ENCODE results near the gene PLIN4. TPM values are rescaled to one million over a fixed set of nuclear protein-coding genes. Genes with fewer than 3 reads are reported as not detected.

Gene PLIN4
- total and polyA plus RNA-seq, 10 of the 15 experiments (the other 5 are each of a cell fraction or from before 2014, with no cell fraction given) = 0.01 to 0.11 (median 0.05) TPM; not detected in 2

DNA sequence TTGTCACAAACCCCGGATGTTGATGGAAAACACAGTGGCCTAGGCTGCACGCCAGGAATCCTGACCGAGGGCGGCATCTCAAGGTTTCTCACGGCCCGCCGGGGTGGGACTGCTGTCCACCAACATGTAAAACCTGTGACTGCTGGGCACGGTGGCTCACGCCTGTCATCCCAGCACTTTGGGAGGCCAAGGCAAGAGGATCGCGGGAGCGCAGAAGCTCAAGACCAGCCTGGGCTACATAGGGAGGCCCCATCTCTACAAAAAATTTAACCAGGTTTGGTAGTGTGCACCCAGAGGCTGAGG, 11.2 kb downstream of the PLIN4 start:
- H3K27ac ChIP-seq (ENCODE audit: control insufficient read depth, insufficient read depth) = no peak overlapping the region
- H3K79me2 ChIP-seq (ENCODE audit: control insufficient read depth, insufficient read depth, low read length) = no peaks in the 10 kb centered on the region
- no peak overlapping the region for H3K4me2 ChIP-seq (ENCODE audit: control insufficient read depth, insufficient read depth)
- ATAC-seq (no peak), FAIRE-seq (no peak), DNase-seq (ENCODE audit: low read depth, low spot score) (no peak)
- H3K4me3 ChIP-seq = no peak overlapping the region
- RAD21 ChIA-PET (ENCODE audit: unreplicated experiment) = no interaction called here
- H3K9ac ChIP-seq (ENCODE audit: control insufficient read depth, insufficient read depth, low read length) = no peak overlapping the region
- CTCF ChIA-PET = no interaction called here
- no peaks in the 10 kb centered on the region for H4K20me1 ChIP-seq (ENCODE audit: control insufficient read depth, insufficient read depth)
- TF ChIP-seq, protein P1, sequence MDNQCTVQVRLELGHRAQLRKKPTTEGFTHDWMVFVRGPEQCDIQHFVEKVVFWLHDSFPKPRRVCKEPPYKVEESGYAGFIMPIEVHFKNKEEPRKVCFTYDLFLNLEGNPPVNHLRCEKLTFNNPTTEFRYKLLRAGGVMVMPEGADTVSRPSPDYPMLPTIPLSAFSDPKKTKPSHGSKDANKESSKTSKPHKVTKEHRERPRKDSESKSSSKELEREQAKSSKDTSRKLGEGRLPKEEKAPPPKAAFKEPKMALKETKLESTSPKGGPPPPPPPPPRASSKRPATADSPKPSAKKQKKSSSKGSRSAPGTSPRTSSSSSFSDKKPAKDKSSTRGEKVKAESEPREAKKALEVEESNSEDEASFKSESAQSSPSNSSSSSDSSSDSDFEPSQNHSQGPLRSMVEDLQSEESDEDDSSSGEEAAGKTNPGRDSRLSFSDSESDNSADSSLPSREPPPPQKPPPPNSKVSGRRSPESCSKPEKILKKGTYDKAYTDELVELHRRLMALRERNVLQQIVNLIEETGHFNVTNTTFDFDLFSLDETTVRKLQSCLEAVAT (IDR thresholded peaks at IDR 0.05) = no peak
- TF ChIP-seq ZNF622 (IDR thresholded peaks at IDR 0.05) (no peak), BHLHE40 (IDR thresholded peaks at IDR 0.05; ENCODE audit: borderline replicate concordance in 1 of 2, low read depth in 2 of 2, low read length in 1 of 2) (no peak), KLF5 (IDR thresholded peaks at IDR 0.05; ENCODE audit: partially characterized antibody) (no peak), JUND (IDR thresholded peaks at IDR 0.05; ENCODE audit: low read depth, low read length) (no peak), NBN (IDR thresholded peaks at IDR 0.05) (no peak), WRNIP1 (IDR thresholded peaks at IDR 0.05; ENCODE audit: borderline replicate concordance, low read depth, low read length) (no peak), MEF2B (IDR thresholded peaks at IDR 0.05; ENCODE audit: partially characterized antibody, poor library complexity, severe bottlenecking) (no peak), HDAC6 (IDR thresholded peaks at IDR 0.05; ENCODE audit: unreplicated experiment) (no peak), MTA3 (IDR thresholded peaks at IDR 0.05; ENCODE audit: borderline replicate concordance, low read length) (no peak), NR2C2 (IDR thresholded peaks at IDR 0.05; ENCODE audit: borderline replicate concordance, control insufficient read depth, insufficient read length, low read depth) (no peak), POLR2A (IDR thresholded peaks at IDR 0.05; ENCODE audit: low read depth, low read length) (no peak), RAD21 (IDR thresholded peaks at IDR 0.05; ENCODE audit: insufficient read depth, low read depth, low read length) (no peak), TCF7 (IDR thresholded peaks at IDR 0.05; ENCODE audit: borderline replicate concordance) (no peak), SMAD5 (IDR thresholded peaks at IDR 0.05; ENCODE audit: low read depth) (no peak)
- TF ChIP-seq, protein P2, sequence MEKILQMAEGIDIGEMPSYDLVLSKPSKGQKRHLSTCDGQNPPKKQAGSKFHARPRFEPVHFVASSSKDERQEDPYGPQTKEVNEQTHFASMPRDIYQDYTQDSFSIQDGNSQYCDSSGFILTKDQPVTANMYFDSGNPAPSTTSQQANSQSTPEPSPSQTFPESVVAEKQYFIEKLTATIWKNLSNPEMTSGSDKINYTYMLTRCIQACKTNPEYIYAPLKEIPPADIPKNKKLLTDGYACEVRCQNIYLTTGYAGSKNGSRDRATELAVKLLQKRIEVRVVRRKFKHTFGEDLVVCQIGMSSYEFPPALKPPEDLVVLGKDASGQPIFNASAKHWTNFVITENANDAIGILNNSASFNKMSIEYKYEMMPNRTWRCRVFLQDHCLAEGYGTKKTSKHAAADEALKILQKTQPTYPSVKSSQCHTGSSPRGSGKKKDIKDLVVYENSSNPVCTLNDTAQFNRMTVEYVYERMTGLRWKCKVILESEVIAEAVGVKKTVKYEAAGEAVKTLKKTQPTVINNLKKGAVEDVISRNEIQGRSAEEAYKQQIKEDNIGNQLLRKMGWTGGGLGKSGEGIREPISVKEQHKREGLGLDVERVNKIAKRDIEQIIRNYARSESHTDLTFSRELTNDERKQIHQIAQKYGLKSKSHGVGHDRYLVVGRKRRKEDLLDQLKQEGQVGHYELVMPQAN (conservative IDR thresholded peaks at IDR 0.05) = no peak
- intact Hi-C loops (cut with micrococcal nuclease; ENCODE audit: unreplicated experiment) (no loop called here), in situ Hi-C loops (cut with MboI) (no loop called here)
- H3K9me3 ChIP-seq (replicated peaks; ENCODE audit: control insufficient read depth, insufficient read depth, low read length) = no peaks in the 10 kb centered on the region
- POLR2A ChIA-PET = no interaction called here
- no TSS peak for BruUV-seq (replicated peaks)
- no peaks in the 10 kb centered on the region for H3K27me3 ChIP-seq (replicated peaks in 1 of 2; ENCODE audit: control insufficient read depth in 2 of 2, insufficient read depth in 2 of 2, low read length in 1 of 2)
- H2AFZ ChIP-seq (ENCODE audit: control insufficient read depth, low read depth, low read length) = no peak overlapping the region
- WGBS (ENCODE audit: insufficient coverage, insufficient replicate concordance, low lambda C conversion rate, missing lambda C conversion rate) = 90% methylated on average over 12 of the region's 12 CpGs
- SMC1A ChIA-PET (ENCODE audit: uncharacterized antibody, unreplicated experiment) = no interaction called here
- no peaks in the 10 kb centered on the region for H3K4me1 ChIP-seq (ENCODE audit: control insufficient read depth, insufficient read depth, low read length)
- H3K36me3 ChIP-seq (ENCODE audit: control insufficient read depth in 2 of 2, insufficient read depth in 2 of 2, low read length in 1 of 2) = no peaks in the 10 kb centered on the region; a peak in 1 of 4 replicates
